Hematopoietic multipotent progenitor cell treated with erythropoietin and hydrocortisone succinate and interleukin-3 and kit ligand, for 4 days (in vitro differentiated cells): ENCODE data around the gene FLCN.
A peak's percentile ranks its signal among the peaks of the same experiment; 100 is the strongest.

Experiments
- DNase-seq: peaks from one replicate; pipeline ENCODE4 v3.0.0-alpha.2; 2015

The FLCN gene

GRCh38 chr17:17182598-17183136 is 54.3 kb downstream of the FLCN start:
- no peak for DNase-seq

GRCh38 chr17:17181666-17182597 is 55.0 kb downstream of the FLCN start:
- DNase-seq: no peak

- no peak for DNase-seq
Observed at GRCh38 chr17:17180741-17181525, 56.0 kb downstream of the FLCN start.

DNA sequence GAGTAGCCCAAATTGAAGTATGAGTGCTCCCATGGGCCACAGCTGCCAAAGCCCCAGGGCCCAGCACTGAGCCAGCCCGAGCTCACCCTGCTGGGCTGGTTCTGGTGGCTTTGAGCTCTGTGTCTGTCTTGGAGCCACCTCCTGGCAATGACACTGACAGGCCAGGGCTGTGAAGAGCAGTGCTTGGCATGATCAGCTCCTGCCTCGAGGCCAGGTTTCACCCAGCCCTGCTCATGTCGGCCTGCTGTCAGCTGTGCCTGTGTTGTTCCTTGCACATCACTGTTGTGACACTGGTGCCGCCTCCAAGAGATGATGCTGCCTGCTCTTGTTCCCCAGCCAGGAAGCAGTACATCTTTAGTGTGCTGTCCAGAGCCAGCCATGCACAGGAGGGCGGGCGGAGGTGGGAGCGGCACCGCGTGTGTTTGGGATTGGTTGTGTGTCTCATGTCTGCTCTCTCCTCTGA is 56.8 kb downstream of the FLCN start:
- DNase-seq: no peak

GRCh38 chr17:17179371-17179827 is 57.6 kb downstream of the FLCN start:
- DNase-seq: no peak

DNA sequence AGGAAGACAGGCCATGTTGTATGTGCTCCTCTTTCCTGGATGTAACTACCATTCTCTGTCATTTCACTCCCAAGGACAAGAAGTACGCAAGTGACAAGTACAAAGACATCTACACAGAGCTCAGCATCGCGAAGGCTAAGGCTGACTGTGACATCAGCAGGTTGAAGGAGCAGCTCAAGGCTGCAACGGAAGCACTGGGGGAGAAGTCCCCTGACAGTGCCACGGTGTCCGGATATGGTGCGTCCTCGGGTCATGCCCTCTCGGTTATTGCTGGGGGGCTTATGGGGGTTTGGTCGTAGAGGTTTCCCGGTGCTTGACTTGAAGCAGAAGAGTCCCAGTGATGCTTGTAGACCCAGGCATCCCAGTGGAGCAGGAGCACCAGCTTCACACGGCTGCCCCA is 59.8 kb downstream of the FLCN start:
- DNase-seq: no peak

- DNase-seq: no peak
Observed at GRCh38 chr17:17176341-17176740, 60.6 kb downstream of the FLCN start.

- DNase-seq: no peak
Observed at GRCh38 chr17:17175917-17176316, 61.1 kb downstream of the FLCN start.

DNA sequence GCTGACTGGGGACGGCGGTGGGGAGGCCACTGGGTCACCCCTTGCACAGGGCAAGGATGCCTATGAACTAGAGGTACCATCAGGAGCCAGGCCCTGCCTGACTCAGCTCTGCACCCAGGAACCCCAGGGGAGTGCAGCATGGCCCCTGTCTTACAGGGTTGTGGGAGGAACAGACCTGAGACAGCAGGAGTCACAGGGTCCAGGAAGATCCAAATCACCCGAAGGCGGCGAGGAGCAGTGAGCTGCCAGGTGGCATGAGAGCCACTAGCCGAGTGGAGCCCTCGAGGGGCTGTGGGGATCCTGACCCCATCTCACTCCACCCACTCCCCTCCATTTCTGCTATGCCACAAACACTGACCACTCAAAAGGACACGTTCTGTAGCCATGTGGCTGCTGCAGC is 61.6 kb downstream of the FLCN start:
- no peak for DNase-seq

DNA sequence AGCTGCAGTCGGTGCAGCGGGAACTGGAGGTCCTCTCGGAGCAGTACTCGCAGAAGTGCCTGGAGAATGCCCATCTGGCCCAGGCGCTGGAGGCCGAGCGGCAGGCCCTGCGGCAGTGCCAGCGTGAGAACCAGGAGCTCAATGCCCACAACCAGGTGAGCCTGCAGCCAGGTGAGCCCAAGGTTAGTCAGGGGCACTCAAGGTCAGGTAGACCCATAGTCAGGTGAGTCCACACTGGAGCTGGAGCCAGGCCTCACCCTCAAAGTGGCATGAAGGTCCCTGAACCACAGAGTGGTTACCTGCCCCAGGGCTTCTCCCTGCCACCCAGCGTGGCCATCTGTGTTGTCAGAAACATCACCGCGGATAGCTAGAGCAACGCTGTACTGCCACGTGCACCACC is 63.0 kb downstream of the FLCN start:
- no peak for DNase-seq

- DNase-seq: peak; percentile 29
Observed at GRCh38 chr17:17172990-17173389, 64.0 kb downstream of the FLCN start.

DNA sequence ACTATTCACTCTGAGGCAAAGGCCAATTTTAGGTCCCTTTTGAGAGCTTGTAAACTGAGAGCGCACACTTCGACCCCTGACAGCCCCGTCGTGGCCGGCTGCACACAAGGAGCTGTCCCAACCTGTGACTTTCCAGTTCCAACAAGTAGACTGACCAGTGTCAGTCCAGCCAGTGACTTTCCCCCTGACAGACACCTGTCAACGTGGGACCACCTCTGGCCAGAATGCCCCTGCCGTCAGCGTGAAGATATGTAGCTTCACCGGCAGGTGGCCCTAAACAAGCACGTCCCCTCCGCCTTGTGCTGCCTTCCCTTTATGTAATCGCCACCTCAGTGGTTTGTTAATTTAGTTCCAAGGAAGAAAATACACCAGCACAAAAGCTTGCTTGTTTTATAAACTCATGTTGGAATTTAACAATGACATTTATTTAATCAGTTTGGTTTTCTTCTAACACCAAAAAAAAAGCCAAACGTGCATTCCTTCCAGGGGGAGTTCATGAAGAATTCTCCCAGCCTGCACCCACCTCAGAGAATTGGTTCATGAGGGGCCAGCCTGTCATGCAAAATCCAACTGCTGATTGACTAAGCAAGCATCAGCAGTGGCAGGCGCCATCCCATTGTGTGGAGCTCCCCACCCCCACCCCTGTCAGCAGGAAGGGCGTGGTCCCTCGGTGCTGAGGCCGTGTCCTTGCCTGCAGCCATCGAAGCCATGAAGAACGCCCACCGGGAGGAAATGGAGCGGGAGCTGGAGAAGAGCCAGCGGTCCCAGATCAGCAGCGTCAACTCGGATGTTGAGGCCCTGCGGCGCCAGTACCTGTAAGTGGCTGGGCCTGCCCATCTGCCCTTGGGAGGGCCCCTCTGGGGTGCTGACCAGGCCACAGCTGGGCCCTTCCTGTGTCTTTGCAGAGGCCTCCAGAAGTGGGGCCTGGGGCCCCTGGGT is 64.7 kb downstream of the FLCN start:
- peak; percentile 62 for DNase-seq

DNA sequence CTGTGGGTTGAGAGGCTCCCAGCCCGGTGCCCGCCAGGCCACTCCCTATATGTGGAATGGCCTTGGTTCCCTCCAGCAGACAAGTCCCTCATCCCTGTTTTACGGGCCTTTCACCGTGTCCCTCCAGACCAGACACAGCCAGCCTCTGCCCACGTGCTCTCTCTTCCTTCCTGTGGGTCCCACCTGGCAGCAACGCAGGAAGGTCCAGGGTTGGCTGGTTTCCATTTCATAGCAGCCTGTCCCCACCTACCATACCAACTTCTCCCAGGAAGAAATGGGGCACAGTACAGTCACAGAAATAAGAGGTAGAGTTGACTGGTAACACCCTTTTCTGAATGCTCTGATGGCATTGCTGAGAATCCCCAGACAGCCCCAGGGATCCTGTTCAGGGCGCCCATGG is 65.8 kb downstream of the FLCN start:
- DNase-seq: no peak

- DNase-seq: no peak
Observed at GRCh38 chr17:17170346-17170985, 66.5 kb downstream of the FLCN start.

DNA sequence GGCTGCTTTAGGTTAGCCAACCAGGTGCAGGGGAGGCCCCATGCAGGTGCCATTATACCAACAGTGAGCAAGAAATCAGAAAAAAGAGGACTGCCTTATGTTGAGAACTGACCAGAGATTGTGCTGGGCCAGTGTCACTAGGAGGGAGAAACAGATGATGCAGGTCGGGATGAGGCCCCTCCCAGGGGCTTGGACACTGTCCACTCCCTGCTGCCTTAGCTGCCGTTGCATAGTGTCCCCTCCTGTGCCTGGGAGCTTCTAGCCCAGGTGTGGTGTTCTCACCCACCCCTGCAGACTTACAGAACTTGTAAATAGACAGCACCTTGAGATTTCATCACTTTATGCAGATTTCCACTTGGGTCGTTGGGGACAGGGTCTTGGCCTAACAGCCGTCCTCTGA is 67.6 kb downstream of the FLCN start:
- no peak for DNase-seq

GRCh38 chr17:17168401-17168800 is 68.6 kb downstream of the FLCN start:
- no peak for DNase-seq

DNA sequence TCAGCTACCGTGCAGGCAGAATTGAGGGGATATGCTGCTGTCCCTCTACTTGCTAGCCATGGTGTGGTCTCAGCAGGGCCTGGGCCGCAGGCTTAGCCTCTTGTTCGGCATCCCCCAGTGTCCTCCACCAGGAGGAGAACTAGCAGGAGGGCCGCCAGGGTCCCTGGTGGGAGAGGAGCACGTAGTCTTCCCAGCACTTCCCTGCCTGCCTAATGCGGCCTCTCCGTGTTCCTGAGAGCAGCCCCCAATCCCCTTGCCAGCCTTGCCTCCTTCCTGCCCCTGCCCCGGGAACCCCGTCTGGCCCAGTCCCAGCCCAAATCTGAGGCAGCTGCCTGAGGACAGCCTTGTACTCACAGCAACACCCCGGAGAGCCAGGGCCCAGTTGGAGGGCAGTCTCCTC is 69.0 kb downstream of the FLCN start:
- no peak for DNase-seq

DNA sequence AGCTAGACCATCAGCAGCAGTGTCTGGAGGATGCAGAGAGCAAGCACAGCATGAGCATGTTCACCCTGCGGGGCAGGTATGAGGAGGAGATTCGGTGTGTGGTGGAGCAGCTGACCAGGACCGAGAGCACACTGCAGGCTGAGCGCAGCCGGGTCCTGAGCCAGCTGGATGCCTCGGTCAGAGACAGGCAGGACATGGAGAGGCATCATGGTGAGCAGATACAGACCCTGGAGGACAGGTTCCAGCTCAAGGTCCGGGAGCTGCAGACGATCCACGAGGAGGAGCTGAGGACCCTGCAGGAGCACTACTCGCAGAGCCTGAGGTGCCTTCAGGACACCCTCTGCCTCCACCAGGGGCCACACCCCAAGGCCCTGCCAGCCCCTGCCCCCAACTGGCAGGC is 69.6 kb downstream of the FLCN start:
- DNase-seq: no peak

DNA sequence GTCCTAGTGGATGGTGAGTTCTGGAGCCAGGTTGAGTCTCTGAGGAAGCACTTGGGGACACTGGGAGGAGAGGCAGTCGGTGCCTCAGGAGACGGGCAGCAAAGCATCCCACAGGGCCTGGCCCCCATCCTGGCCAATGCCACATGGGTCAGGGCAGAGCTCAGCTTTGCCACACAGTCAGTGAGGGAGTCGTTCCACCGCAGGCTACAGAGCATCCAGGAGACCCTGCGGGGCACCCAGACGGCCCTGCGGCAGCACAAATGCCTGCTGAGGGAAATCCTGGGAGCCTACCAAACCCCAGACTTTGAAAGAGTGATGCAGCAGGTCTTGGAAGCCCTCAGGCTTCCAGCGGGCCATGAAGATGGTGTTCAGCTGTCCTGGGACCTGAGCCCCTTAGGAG is 70.5 kb downstream of the FLCN start:
- no peak for DNase-seq

- no peak for DNase-seq
Observed at GRCh38 chr17:17165666-17166308, 71.2 kb downstream of the FLCN start.

DNA sequence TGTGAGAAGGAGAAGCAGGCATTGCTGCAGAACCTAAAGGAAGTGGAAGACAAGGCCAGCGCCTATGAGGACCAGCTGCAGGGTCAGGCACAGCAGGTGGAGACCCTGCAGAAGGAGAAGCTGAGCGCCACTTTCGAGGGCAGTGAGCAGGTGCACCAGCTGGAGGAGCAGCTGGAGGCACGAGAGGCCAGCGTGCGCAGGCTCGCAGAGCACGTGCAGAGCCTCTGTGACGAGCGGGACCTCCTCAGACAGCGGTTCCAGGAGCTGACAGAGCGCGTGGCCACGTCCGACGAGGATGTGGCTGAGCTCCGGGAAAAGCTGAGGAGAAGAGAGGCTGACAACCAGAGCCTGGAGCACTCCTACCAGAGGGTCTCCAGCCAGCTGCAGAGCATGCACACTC is 72.3 kb downstream of the FLCN start:
- no peak for DNase-seq
